ENCODE data around the gene NOS1AP.

DNA sequence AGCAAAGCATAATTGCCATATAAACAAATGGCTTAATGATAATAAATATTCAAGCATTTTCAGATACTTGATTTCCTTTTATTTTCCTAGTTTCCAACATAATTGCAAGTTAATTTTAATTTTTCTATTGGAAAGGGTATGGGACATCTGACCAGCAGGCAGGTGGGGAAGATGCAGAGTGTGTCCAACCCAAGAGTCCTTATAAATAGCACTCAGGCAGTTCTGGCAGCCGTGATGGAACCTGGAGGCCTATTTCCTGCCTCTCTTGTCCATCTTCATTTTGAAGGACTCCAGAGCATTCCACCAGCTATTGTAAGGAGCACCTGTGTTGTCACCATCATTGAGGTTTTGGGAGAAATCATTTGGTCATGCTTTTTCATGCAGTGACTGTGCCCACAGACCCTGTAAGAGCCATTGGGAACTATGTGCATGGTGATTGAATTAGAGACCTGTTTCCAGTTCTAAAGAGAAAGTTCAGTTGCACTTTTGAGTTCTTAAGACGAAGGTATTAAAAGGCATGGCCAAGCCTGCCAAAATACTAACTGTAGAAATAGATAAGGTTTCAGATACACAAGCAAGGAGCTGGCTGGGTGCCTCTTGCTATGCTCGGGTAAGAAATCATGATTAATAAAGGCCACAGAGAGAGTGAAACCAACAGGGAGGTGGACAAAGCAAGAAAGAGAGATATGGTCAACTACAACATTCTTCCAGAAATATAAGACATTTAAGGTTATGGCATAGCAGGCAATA is 214.9 kb downstream of the NOS1AP start:
- no peak for TF ChIP-seq EZH2 (IDR thresholded peaks at IDR 0.05; ENCODE audit: borderline replicate concordance, low read depth, low read length, severe bottlenecking)
- TF ChIP-seq, protein P1, sequence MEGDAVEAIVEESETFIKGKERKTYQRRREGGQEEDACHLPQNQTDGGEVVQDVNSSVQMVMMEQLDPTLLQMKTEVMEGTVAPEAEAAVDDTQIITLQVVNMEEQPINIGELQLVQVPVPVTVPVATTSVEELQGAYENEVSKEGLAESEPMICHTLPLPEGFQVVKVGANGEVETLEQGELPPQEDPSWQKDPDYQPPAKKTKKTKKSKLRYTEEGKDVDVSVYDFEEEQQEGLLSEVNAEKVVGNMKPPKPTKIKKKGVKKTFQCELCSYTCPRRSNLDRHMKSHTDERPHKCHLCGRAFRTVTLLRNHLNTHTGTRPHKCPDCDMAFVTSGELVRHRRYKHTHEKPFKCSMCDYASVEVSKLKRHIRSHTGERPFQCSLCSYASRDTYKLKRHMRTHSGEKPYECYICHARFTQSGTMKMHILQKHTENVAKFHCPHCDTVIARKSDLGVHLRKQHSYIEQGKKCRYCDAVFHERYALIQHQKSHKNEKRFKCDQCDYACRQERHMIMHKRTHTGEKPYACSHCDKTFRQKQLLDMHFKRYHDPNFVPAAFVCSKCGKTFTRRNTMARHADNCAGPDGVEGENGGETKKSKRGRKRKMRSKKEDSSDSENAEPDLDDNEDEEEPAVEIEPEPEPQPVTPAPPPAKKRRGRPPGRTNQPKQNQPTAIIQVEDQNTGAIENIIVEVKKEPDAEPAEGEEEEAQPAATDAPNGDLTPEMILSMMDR (IDR thresholded peaks at IDR 0.05; ENCODE audit: extremely low read depth in 1 of 2, insufficient read depth in 1 of 2, low read depth in 1 of 2, low read length in 2 of 2), result no peak
- TF ChIP-seq POLR2AphosphoS5 (IDR thresholded peaks at IDR 0.05; ENCODE audit: insufficient read depth, low read depth, low read length), result no peak
- no peak for TF ChIP-seq JUN (IDR thresholded peaks at IDR 0.05; ENCODE audit: borderline replicate concordance, insufficient read depth, insufficient read length, low read depth)
- TF ChIP-seq POLR2A (IDR thresholded peaks at IDR 0.05; ENCODE audit: low read depth, low read length), result no peak
- TF ChIP-seq, protein P2, sequence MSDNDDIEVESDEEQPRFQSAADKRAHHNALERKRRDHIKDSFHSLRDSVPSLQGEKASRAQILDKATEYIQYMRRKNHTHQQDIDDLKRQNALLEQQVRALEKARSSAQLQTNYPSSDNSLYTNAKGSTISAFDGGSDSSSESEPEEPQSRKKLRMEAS (IDR thresholded peaks at IDR 0.05; ENCODE audit: insufficient read depth, insufficient read length), result no peak
- no peak for TF ChIP-seq FOS (IDR thresholded peaks at IDR 0.05; ENCODE audit: borderline replicate concordance, insufficient read depth, low read length)
- TF ChIP-seq MYC (IDR thresholded peaks at IDR 0.05; ENCODE audit: low read depth, low read length), result no peak
- TF ChIP-seq GATA2 (IDR thresholded peaks at IDR 0.05; ENCODE audit: insufficient read depth, insufficient read length, low read depth, low read length), result no peak
